Tibial nerve (tissue), 4 donors: ENCODE data around the gene CATSPERZ.
"Not testable (repeated sequence)": the region's sequence is repeated elsewhere in the genome, so short reads cannot be mapped to it uniquely, and the experiment has no call there.

Experiments
- EP300 ChIP-seq, 2 donors: sonication (generic); formaldehyde crosslinking; IDR thresholded peaks; one replicate each; pipeline ENCODE4 v1.6.1; 2017; ENCODE audit warnings: antibody characterized with exemption in 2 of 2, mild to moderate bottlenecking in 1 of 2
- POLR2A ChIP-seq, 2 donors: fragments of 450-650 bp; IDR thresholded peaks; one replicate each; pipeline ENCODE4 v1.6.1; 2017; ENCODE audit warnings: antibody characterized with exemption in 2 of 2, mild to moderate bottlenecking in 2 of 2, moderate library complexity in 2 of 2
- TF ChIP-seq, protein P1 (sequence below), 5 experiments: fragments of 200-600 bp in 3 of 5; fragments of 450-650 bp in 2 of 5; sonication (generic) in 3 of 5; IDR thresholded peaks; one replicate each; pipeline ENCODE4 v1.5.1; 2016 to 2019; ENCODE audit warnings: antibody characterized with exemption in 5 of 5, mild to moderate bottlenecking in 3 of 5, moderate library complexity in 2 of 5

DNA sequence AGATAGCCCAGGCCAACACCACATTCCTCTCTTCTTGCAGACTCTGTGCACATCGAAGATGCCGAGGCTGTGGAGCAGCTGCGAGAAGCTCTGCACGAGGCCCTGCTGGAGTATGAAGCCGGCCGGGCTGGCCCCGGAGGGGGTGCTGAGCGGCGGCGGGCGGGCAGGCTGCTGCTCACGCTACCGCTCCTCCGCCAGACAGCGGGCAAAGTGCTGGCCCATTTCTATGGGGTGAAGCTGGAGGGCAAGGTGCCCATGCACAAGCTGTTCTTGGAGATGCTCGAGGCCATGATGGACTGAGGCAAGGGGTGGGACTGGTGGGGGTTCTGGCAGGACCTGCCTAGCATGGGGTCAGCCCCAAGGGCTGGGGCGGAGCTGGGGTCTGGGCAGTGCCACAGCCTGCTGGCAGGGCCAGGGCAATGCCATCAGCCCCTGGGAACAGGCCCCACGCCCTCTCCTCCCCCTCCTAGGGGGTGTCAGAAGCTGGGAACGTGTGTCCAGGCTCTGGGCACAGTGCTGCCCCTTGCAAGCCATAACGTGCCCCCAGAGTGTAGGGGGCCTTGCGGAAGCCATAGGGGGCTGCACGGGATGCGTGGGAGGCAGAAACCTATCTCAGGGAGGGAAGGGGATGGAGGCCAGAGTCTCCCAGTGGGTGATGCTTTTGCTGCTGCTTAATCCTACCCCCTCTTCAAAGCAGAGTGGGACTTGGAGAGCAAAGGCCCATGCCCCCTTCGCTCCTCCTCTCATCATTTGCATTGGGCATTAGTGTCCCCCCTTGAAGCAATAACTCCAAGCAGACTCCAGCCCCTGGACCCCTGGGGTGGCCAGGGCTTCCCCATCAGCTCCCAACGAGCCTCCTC is 15.7 kb downstream of the CATSPERZ start:
- TF ChIP-seq POLR2A, EP300 (IDR thresholded peaks at IDR 0.05): not testable (repeated sequence)
- TF ChIP-seq, protein P1, sequence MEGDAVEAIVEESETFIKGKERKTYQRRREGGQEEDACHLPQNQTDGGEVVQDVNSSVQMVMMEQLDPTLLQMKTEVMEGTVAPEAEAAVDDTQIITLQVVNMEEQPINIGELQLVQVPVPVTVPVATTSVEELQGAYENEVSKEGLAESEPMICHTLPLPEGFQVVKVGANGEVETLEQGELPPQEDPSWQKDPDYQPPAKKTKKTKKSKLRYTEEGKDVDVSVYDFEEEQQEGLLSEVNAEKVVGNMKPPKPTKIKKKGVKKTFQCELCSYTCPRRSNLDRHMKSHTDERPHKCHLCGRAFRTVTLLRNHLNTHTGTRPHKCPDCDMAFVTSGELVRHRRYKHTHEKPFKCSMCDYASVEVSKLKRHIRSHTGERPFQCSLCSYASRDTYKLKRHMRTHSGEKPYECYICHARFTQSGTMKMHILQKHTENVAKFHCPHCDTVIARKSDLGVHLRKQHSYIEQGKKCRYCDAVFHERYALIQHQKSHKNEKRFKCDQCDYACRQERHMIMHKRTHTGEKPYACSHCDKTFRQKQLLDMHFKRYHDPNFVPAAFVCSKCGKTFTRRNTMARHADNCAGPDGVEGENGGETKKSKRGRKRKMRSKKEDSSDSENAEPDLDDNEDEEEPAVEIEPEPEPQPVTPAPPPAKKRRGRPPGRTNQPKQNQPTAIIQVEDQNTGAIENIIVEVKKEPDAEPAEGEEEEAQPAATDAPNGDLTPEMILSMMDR (IDR thresholded peaks at IDR 0.05): not testable (repeated sequence)
